ENCODE results near the gene FILIP1. TPM values are rescaled to one million over a fixed set of nuclear protein-coding genes. Genes with fewer than 3 reads are reported as not detected.

FILIP1 gene
- total and polyA plus RNA-seq, 2 of the 8 experiments (the other 6 are each of a cell fraction or from before 2014, with no cell fraction given) = 2.4 to 5.7 TPM

DNA sequence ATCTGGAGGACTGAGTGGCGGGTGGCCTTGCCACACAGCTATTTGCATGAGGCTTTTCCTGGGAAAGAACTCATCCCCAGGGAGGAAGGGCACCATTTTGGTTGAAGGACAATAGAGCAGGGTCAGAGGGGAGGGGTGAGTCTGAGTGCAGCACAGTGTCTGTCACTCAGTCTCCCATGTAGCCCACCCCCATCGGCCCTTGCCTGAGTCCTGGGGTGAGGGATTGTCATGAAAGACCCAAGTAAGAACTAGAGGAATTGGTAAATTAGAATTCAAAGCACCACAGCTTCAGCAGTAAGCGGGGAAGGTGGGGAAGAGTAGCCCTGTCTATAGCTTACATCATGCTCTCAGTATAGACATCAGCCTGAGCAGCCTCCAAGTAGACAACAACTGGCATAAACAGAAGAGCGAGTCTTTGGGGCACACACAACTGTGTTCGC is 118.6 kb downstream of the FILIP1 start:
- Histone ChIP-seq H3K4ac (replicated peaks; ENCODE audit: insufficient read length, low read depth, low read length) (peak overlapping the region; percentile 6), H3K27ac (ENCODE audit: low read depth, low read length) (peak overlapping the region; percentile 31; the same call in 1 of the 2 replicates), H2AFZ (ENCODE audit: low read length) (0 out of 2 replicates have a peak overlapping the region, but pooled peaks have one; percentile 65), H3K4me2 (ENCODE audit: insufficient read depth in 1 of 2, low read depth in 2 of 2, low read length in 2 of 2) (peak overlapping the region; percentile 26 to 36; a peak in 2 of 4 replicates), H4K8ac (ENCODE audit: extremely low read depth, insufficient read depth, low read length) (no peak overlapping the region), H3K27me3 (replicated peaks in 1 of 4; ENCODE audit: control insufficient read depth in 3 of 4, extremely low read depth in 1 of 4, insufficient read depth in 3 of 4, low read length in 3 of 4) (no peaks in the 10 kb centered on the region), H2BK20ac (ENCODE audit: low read length) (peak overlapping the region; percentile 57; the same call in 1 of the 2 replicates), H3K14ac (ENCODE audit: insufficient read length) (no peak overlapping the region), H3K18ac (ENCODE audit: extremely low read depth, low read length) (peak overlapping the region; percentile 89), H3K79me1 (ENCODE audit: low read depth, low read length) (no peaks in the 10 kb centered on the region), H2BK15ac (ENCODE audit: low read length) (0 out of 2 replicates have a peak overlapping the region, but pooled peaks have one; percentile 13), H2BK120ac (replicated peaks; ENCODE audit: low read depth, low read length) (peak overlapping the region; percentile 91), H4K91ac (replicated peaks; ENCODE audit: insufficient read length, low read length) (peak overlapping the region; percentile 92), H3K36me3 (ENCODE audit: control insufficient read depth in 2 of 4, insufficient read depth in 4 of 4, low read length in 3 of 4) (no peaks in the 10 kb centered on the region), H2AK5ac (ENCODE audit: low read depth, low read length) (0 out of 2 replicates have a peak overlapping the region, but pooled peaks have one; percentile 42), H4K20me1 (replicated peaks in 1 of 2; ENCODE audit: control insufficient read depth in 1 of 2, insufficient read depth in 2 of 2, low read length in 2 of 2) (no peaks in the 10 kb centered on the region), H3K9ac (replicated peaks in 1 of 4; ENCODE audit: extremely low read depth in 1 of 4, low read depth in 3 of 4, low read length in 3 of 4) (no peak overlapping the region), H2BK12ac (ENCODE audit: low read depth, low read length) (peak overlapping the region; percentile 94), H4K5ac (ENCODE audit: insufficient read length, low read depth, low read length) (peak overlapping the region; percentile 32), H3K79me2 (ENCODE audit: control insufficient read depth in 1 of 2, insufficient read depth in 2 of 2, low read length in 2 of 2) (no peaks in the 10 kb centered on the region), H3K4me3 (ENCODE audit: extremely low read depth in 1 of 4, insufficient read depth in 2 of 4, low read depth in 3 of 4, low read length in 4 of 4) (no peak overlapping the region; a peak in 1 of 8 replicates), H3K23me2 (ENCODE audit: low read depth, low read length) (no peaks in the 10 kb centered on the region), H3K23ac (ENCODE audit: insufficient read length) (no peak overlapping the region), H3K9me3 (ENCODE audit: insufficient read depth in 2 of 2, low read depth in 1 of 2, low read length in 1 of 2) (no peaks in the 10 kb centered on the region), H3K56ac (replicated peaks; ENCODE audit: insufficient read length, low read depth, low read length) (no peak overlapping the region), H2BK5ac (ENCODE audit: low read depth, low read length) (peak overlapping the region; percentile 69; the same call in 1 of the 2 replicates), H3K4me1 (replicated peaks in 1 of 4; ENCODE audit: control insufficient read depth in 3 of 4, insufficient read depth in 4 of 4, low read length in 3 of 4) (peaks cover 4 to 21% (median 12%) of the 10 kb centered on the region in 4 experiments; a peak in 4 of 7 replicates)
- DNase-seq (ENCODE audit: low read depth in 1 of 2, low spot score in 2 of 2) = peak in 1 of 2 experiments; percentile 55
- CTCF ChIA-PET (ENCODE audit: partially characterized antibody) = interaction anchor here (0.9 to 2.3 kb wide), 7 partner anchors 10 to 152 kb away, joined by 3 to 11 read pairs (median 4); partner anchors contain the start of gene FILIP1
- TF ChIP-seq TAF7 (optimal IDR thresholded peaks at IDR 0.05; ENCODE audit: borderline replicate concordance, low read depth, low read length) (no peak), YY1 (IDR thresholded peaks at IDR 0.05; ENCODE audit: low read depth, low read length) (peak; percentile 78)
- 49% methylated on average over 5 of the region's 5 CpGs; no CpG with 5 or more reads in 1 of the 2 experiments for WGBS, 2 experiments (ENCODE audit: extremely low coverage in 1 of 2, insufficient coverage in 1 of 2, insufficient read length in 1 of 2, insufficient replicate concordance in 2 of 2, low coverage in 1 of 2, low lambda C conversion rate in 2 of 2, missing lambda C conversion rate in 1 of 2)
- POLR2A ChIA-PET (ENCODE audit: partially characterized antibody) = interaction anchor here (1.3 to 1.6 kb wide), 3 partner anchors 42 to 227 kb away, joined by 3 read pairs; partner anchors contain the start of gene SENP6
- peak; percentile 55 for FAIRE-seq

All from H1 (cell line).